ENCODE measurements around the gene LGALS3BP. TPM values are rescaled to one million over a fixed set of nuclear protein-coding genes. Genes with fewer than 3 reads are reported as not detected.
A peak's percentile ranks its signal among the peaks of the same experiment; 100 is the strongest.

LGALS3BP gene
- total RNA-seq, 1 experiment from 2014 or later: 383 TPM

- DNase-seq (ENCODE audit: extremely low read depth, low read depth): no peak
These were observed 38.0 kb upstream of the LGALS3BP start for GRCh38 chr17:79017546-79018369.

GRCh38 chr17:79014158-79014758 lies 34.5 kb upstream of the LGALS3BP start:
- no peak for DNase-seq (ENCODE audit: extremely low read depth, low read depth)

- no peak for DNase-seq (ENCODE audit: extremely low read depth, low read depth)
These were observed 32.9 kb upstream of the LGALS3BP start for GRCh38 chr17:79012563-79013134.

- DNase-seq (ENCODE audit: extremely low read depth, low read depth): no peak
These were observed 31.9 kb upstream of the LGALS3BP start for GRCh38 chr17:79011451-79012147.

GRCh38 chr17:79010304-79010646 lies 30.6 kb upstream of the LGALS3BP start:
- no peak for DNase-seq (ENCODE audit: extremely low read depth, low read depth)

- peak; percentile 62 for DNase-seq (ENCODE audit: extremely low read depth, low read depth)
These were observed 29.9 kb upstream of the LGALS3BP start, which contains the start of gene CANT1 for GRCh38 chr17:79009397-79010303. TSS of gene CANT1 (minus strand) at chr17:79009764. CDS start at chr17:78997622, 12,142 bp downstream.

- no peak for DNase-seq (ENCODE audit: extremely low read depth, low read depth)
These were observed 29.1 kb upstream of the LGALS3BP start for GRCh38 chr17:79008666-79009387.

- no peak for DNase-seq (ENCODE audit: extremely low read depth, low read depth)
These were observed 28.0 kb upstream of the LGALS3BP start for GRCh38 chr17:79007504-79008381.

GRCh38 chr17:79006794-79007503 lies 27.2 kb upstream of the LGALS3BP start:
- DNase-seq (ENCODE audit: extremely low read depth, low read depth): no peak

GRCh38 chr17:79006046-79006445 lies 26.3 kb upstream of the LGALS3BP start:
- DNase-seq (ENCODE audit: extremely low read depth, low read depth): no peak

- DNase-seq (ENCODE audit: extremely low read depth, low read depth): no peak
These were observed 25.5 kb upstream of the LGALS3BP start for GRCh38 chr17:79005063-79005861.

- DNase-seq (ENCODE audit: extremely low read depth, low read depth): no peak
These were observed 24.1 kb upstream of the LGALS3BP start for GRCh38 chr17:79003661-79004411.

- no peak for DNase-seq (ENCODE audit: extremely low read depth, low read depth)
These were observed 23.3 kb upstream of the LGALS3BP start for GRCh38 chr17:79002796-79003593.

GRCh38 chr17:79002291-79002690 lies 22.6 kb upstream of the LGALS3BP start:
- DNase-seq (ENCODE audit: extremely low read depth, low read depth): no peak

GRCh38 chr17:79001190-79002020 lies 21.7 kb upstream of the LGALS3BP start:
- DNase-seq (ENCODE audit: extremely low read depth, low read depth): no peak

All from NCI-H460 (cell line).